Measurements from ENCODE around the gene PAK4.
"Not testable (repeated sequence)": the region's sequence is repeated elsewhere in the genome, so short reads cannot be mapped to it uniquely, and the experiment has no call there.

PAK4 gene

DNA sequence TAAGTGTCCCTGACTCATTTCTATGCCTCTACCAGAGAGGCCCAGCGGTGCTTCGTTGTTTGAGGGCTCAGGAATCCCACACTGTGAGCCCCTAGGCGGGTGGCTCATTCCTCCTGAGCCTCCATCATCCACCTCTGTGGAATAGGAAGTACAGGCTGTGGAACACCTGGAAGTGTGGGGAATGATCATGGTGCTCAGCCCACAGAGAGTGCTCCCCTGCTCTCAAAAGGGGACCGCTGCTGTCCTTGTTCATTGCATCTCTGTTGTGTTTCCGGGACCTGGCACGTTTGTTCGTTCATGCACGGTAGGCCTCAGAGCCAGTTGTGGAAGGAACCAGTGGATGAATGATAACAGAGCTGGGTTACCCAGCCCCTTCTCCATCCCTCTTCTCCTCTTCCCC, 40.2 kb upstream of the PAK4 start:
- H3K9ac ChIP-seq (ENCODE audit: low read length): no peak overlapping the region
- no peak overlapping the region for H3K4me2 ChIP-seq (ENCODE audit: low read depth, low read length, poor library complexity, severe bottlenecking)
- H3K9me3 ChIP-seq (ENCODE audit: insufficient read depth, low read length): no peaks in the 10 kb centered on the region
- no peak overlapping the region for H2AFZ ChIP-seq (ENCODE audit: low read depth, low read length, severe bottlenecking)
- H3K27ac ChIP-seq (ENCODE audit: low read depth, low read length): no peak overlapping the region
- H3K36me3 ChIP-seq (ENCODE audit: low read length): no peaks in the 10 kb centered on the region
- no peak for TF ChIP-seq EZH2phosphoT487 (conservative IDR thresholded peaks at IDR 0.05; ENCODE audit: low read length)
- TF ChIP-seq, protein P1, sequence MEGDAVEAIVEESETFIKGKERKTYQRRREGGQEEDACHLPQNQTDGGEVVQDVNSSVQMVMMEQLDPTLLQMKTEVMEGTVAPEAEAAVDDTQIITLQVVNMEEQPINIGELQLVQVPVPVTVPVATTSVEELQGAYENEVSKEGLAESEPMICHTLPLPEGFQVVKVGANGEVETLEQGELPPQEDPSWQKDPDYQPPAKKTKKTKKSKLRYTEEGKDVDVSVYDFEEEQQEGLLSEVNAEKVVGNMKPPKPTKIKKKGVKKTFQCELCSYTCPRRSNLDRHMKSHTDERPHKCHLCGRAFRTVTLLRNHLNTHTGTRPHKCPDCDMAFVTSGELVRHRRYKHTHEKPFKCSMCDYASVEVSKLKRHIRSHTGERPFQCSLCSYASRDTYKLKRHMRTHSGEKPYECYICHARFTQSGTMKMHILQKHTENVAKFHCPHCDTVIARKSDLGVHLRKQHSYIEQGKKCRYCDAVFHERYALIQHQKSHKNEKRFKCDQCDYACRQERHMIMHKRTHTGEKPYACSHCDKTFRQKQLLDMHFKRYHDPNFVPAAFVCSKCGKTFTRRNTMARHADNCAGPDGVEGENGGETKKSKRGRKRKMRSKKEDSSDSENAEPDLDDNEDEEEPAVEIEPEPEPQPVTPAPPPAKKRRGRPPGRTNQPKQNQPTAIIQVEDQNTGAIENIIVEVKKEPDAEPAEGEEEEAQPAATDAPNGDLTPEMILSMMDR (IDR thresholded peaks at IDR 0.05; ENCODE audit: insufficient read depth, low read length, poor library complexity, severe bottlenecking): no peak
- H3F3A ChIP-seq (ENCODE audit: insufficient read depth): no peaks in the 10 kb centered on the region
- H3K27me3 ChIP-seq (ENCODE audit: low read length): no peaks in the 10 kb centered on the region
- no peaks in the 10 kb centered on the region for H4K20me1 ChIP-seq (ENCODE audit: low read depth, low read length)
- no peaks in the 10 kb centered on the region for H3K79me2 ChIP-seq (ENCODE audit: insufficient read depth, low read length)
- H3K9me2 ChIP-seq (replicated peaks; ENCODE audit: insufficient read depth, low read length): no peaks in the 10 kb centered on the region
- no peak overlapping the region for H3K4me3 ChIP-seq (ENCODE audit: insufficient read depth, low read length, poor library complexity, severe bottlenecking)

DNA sequence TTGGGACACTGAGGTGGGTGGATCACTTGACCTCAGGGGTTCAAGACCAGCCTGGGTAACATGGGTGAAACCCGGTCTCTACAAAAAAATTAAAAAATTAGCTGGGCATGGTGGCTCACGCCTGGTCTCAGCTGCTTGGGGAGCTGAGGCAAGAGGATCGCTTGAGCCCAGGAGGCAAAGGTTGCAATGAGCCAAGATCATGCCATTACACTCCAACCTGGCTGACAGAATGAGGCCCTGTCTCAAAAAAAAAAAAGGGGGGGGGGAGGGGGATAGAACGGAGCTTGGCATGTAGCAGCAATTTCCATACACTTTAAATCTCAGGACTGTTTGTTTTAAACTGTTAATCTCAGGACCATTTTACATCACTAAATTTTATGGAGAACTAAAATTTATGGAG, 39.2 kb upstream of the PAK4 start:
- no peak overlapping the region for H3K4me3 ChIP-seq (ENCODE audit: insufficient read depth, low read length, poor library complexity, severe bottlenecking)
- H3K9ac ChIP-seq (ENCODE audit: low read length): no peak overlapping the region
- H3K9me3 ChIP-seq (ENCODE audit: insufficient read depth, low read length): no peaks in the 10 kb centered on the region
- no peaks in the 10 kb centered on the region for H4K20me1 ChIP-seq (ENCODE audit: low read depth, low read length)
- H3K9me2 ChIP-seq (replicated peaks; ENCODE audit: insufficient read depth, low read length): no peaks in the 10 kb centered on the region
- H2AFZ ChIP-seq (ENCODE audit: low read depth, low read length, severe bottlenecking): no peak overlapping the region
- H3K27ac ChIP-seq (ENCODE audit: low read depth, low read length): no peak overlapping the region
- H3K27me3 ChIP-seq (ENCODE audit: low read length): no peaks in the 10 kb centered on the region
- H3K36me3 ChIP-seq (ENCODE audit: low read length): no peaks in the 10 kb centered on the region
- no peak overlapping the region for H3K4me2 ChIP-seq (ENCODE audit: low read depth, low read length, poor library complexity, severe bottlenecking)
- no peaks in the 10 kb centered on the region for H3F3A ChIP-seq (ENCODE audit: insufficient read depth)
- H3K79me2 ChIP-seq (ENCODE audit: insufficient read depth, low read length): no peaks in the 10 kb centered on the region
- TF ChIP-seq, protein P1 (IDR thresholded peaks at IDR 0.05; ENCODE audit: insufficient read depth, low read length, poor library complexity, severe bottlenecking): no peak
- no peak for TF ChIP-seq EZH2phosphoT487 (conservative IDR thresholded peaks at IDR 0.05; ENCODE audit: low read length)

DNA sequence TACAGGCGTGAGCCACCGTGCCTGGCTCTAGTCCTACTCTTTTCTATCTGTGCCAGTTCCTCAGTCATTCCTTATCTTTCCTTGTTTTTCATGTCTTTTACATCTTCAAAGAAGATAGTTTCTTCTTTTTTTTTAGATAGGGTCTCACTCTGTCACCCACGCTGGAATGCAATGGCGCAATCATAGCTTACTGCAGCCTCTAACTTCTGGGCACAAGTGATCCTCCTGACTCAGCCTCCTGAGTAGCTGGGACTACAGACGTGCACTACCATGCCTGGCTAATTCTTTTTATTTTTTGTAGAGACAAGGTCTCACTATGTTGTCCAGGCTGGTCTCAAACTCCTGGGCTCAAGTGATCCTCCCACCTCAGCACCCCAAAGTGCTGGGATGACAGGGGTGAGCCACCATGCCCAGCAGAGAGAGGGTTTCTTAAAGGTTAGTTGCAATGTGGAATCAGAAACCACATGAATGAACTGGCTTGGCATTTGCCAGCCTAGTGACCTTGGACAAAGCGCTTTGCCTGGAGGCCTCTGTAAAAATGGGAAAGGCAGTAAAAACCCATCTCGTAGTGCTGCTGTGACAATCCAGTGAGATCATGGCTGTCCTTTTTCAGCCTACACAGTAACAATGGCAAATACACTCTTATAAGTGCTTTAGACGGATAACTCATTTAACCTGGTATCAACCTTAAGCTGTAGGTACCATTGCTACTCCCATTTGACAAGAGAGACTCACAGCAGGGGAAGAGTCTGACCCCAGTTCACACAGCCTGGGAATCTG, 37.5 kb upstream of the PAK4 start:
- TF ChIP-seq, protein P1 (IDR thresholded peaks at IDR 0.05; ENCODE audit: insufficient read depth, low read length, poor library complexity, severe bottlenecking): no peak
- TF ChIP-seq EZH2phosphoT487 (conservative IDR thresholded peaks at IDR 0.05; ENCODE audit: low read length): no peak

DNA sequence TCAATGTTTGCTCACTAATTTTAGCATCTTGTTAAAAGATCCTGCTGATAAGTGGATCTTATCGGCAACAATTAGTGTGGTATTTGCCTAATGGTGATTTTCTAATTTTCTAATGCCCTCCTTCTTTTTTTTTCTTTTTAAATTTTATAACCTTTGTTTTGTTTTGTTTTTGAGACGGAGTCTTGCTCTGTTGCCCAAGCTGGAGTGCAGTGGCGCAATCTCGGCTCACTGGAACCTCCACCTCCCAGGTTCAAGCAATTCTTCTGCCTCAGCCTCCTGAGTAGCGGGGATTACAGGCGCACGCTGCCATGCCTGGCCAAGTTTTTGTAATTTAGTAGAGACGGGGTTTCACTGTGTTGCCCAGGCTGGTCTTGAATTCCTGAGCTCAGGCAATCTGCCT, 35.6 kb upstream of the PAK4 start:
- not testable (repeated sequence) for H3F3A ChIP-seq (ENCODE audit: insufficient read depth); H3K9ac ChIP-seq (ENCODE audit: low read length); H3K27ac ChIP-seq (ENCODE audit: low read depth, low read length); H3K79me2 ChIP-seq (ENCODE audit: insufficient read depth, low read length); H2AFZ ChIP-seq (ENCODE audit: low read depth, low read length, severe bottlenecking); H3K27me3 ChIP-seq (ENCODE audit: low read length); H3K9me3 ChIP-seq (ENCODE audit: insufficient read depth, low read length); H3K4me3 ChIP-seq (ENCODE audit: insufficient read depth, low read length, poor library complexity, severe bottlenecking); H4K20me1 ChIP-seq (ENCODE audit: low read depth, low read length); H3K4me2 ChIP-seq (ENCODE audit: low read depth, low read length, poor library complexity, severe bottlenecking); H3K36me3 ChIP-seq (ENCODE audit: low read length); H3K9me2 ChIP-seq (replicated peaks; ENCODE audit: insufficient read depth, low read length)

More for the DNA sequence above, 37.5 kb upstream of the PAK4 start:
- Histone ChIP-seq H3K9me2 (replicated peaks; ENCODE audit: insufficient read depth, low read length) (no peaks in the 10 kb centered on the region), H3F3A (ENCODE audit: insufficient read depth) (no peaks in the 10 kb centered on the region), H3K4me3 (ENCODE audit: insufficient read depth, low read length, poor library complexity, severe bottlenecking) (no peak overlapping the region), H3K9me3 (ENCODE audit: insufficient read depth, low read length) (no peaks in the 10 kb centered on the region), H3K4me2 (ENCODE audit: low read depth, low read length, poor library complexity, severe bottlenecking) (no peak overlapping the region), H3K27ac (ENCODE audit: low read depth, low read length) (no peak overlapping the region), H3K79me2 (ENCODE audit: insufficient read depth, low read length) (no peaks in the 10 kb centered on the region), H4K20me1 (ENCODE audit: low read depth, low read length) (no peaks in the 10 kb centered on the region), H3K9ac (ENCODE audit: low read length) (no peak overlapping the region), H3K27me3 (ENCODE audit: low read length) (no peaks in the 10 kb centered on the region), H3K36me3 (ENCODE audit: low read length) (no peaks in the 10 kb centered on the region), H2AFZ (ENCODE audit: low read depth, low read length, severe bottlenecking) (no peak overlapping the region)

Measured in SU-DHL-6 (cell line).